Measurements from ENCODE around the gene CARMIL3.
"Not testable (repeated sequence)": the region's sequence is repeated elsewhere in the genome, so short reads cannot be mapped to it uniquely, and the experiment has no call there.

GRCh38 chr14:24029687-24030086 is 22.1 kb upstream of the CARMIL3 start:
- TF ChIP-seq CTCF (conservative IDR thresholded peaks at IDR 0.05; ENCODE audit: low read length); EZH2phosphoT487 (IDR thresholded peaks at IDR 0.05; ENCODE audit: borderline replicate concordance, low read depth, low read length): not testable (repeated sequence)

Measured in OCI-LY7 (cell line).